OCI-LY3 (cell line): ENCODE data around the gene CHD6.

ENCODE experiments used
- H2AFZ ChIP-seq: fragments of 200-600, 300-600 bp; shearing (Covaris generic); 2 replicates; pipeline ENCODE4 v1.6.0; 2014; ENCODE audit warnings: antibody characterized with exemption, low read depth, low read length
- H3K27ac ChIP-seq: fragments of 200-600, 300-600 bp; sonication (generic); 2 replicates; pipeline ENCODE4 v1.5.1; 2014; ENCODE audit warnings: mild to moderate bottlenecking, low read length, moderate library complexity, mixed read lengths
- H3K27me3 ChIP-seq: fragments of 200-600, 300-600 bp; sonication (generic); 2 replicates; pipeline ENCODE4 v1.6.1; 2014; ENCODE audit warnings: low read depth, low read length, mixed read lengths
- H3K36me3 ChIP-seq: fragments of 200-600, 300-600 bp; sonication (generic); replicated peaks from 2 replicates; pipeline ENCODE3; 2014; ENCODE audit warnings: low read depth, low read length, mixed read lengths
- H3K4me1 ChIP-seq: fragments of 300-600, 200-600 bp; sonication (generic); 2 replicates; pipeline ENCODE4 v1.6.1; 2014; ENCODE audit warnings: low read length, mixed read lengths
- H3K4me2 ChIP-seq: fragments of 200-600, 300-600 bp; sonication (generic); 2 replicates; pipeline ENCODE4 v1.6.1; 2014; ENCODE audit warnings: low read length, mixed read lengths
- H3K4me3 ChIP-seq: fragments of 300-600, 200-600 bp; sonication (generic); 2 replicates; pipeline ENCODE4 v1.5.1; 2014; ENCODE audit warnings: antibody characterized with exemption, mild to moderate bottlenecking, low read length, moderate library complexity
- H3K79me2 ChIP-seq: fragments of 300-600, 200-600 bp; shearing (Covaris generic); 2 replicates; pipeline ENCODE4 v1.6.1; 2014; ENCODE audit warnings: mild to moderate bottlenecking, low read length, mixed read lengths
- H3K9ac ChIP-seq: fragments of 300-600, 200-600 bp; shearing (Covaris generic); 2 replicates; pipeline ENCODE4 v1.6.0; 2014; ENCODE audit warnings: mild to moderate bottlenecking, low read length, moderate library complexity
- H3K9me3 ChIP-seq: fragments of 200-600, 300-600 bp; shearing (Covaris generic); 2 replicates; pipeline ENCODE4 v1.6.1; 2014; ENCODE audit warnings: low read length, mixed read lengths; ENCODE audit not compliant: insufficient read depth
- H4K20me1 ChIP-seq: fragments of 200-600, 300-600 bp; sonication (generic); 2 replicates; pipeline ENCODE4 v1.6.1; 2016; ENCODE audit warnings: low read length, mixed read lengths; ENCODE audit not compliant: insufficient read depth
- EZH2phosphoT487 ChIP-seq: fragments of 200-600 bp; shearing (Covaris generic); IDR thresholded peaks from 2 replicates; pipeline ENCODE4 v1.6.1; 2018; ENCODE audit warnings: antibody characterized with exemption, mixed run types, low read depth
- TF ChIP-seq, protein P1 (sequence below): fragments of 200-600, 300-600 bp; sonication (generic); IDR thresholded peaks from 2 replicates; pipeline ENCODE4 v1.5.1; 2014; ENCODE audit warnings: antibody characterized with exemption, low read length, low read depth

The CHD6 gene

DNA sequence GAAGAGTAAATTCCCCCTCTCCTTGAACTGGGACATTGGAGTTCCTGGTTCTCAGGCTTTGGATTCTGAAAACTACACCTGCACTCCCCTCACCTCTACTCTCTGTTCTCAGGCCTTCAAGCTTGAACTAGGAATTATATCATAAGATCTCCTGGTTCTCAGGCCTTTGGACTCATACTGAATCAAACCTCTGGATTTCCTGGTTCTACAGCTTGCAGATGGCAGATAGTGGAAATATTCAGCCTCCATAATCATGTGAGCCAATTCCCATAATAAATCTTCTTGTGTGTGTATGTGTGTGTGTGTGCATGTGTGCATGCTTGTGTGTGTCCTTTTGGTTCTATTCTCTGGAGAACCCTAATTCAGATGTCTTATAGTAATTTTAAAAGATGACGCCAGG is 12.7 kb upstream of the CHD6 start:
- Histone ChIP-seq H3K9ac (no peak overlapping the region), H3K36me3 (peaks cover 7% of the 10 kb centered on the region), H2AFZ (no peak overlapping the region), H3K27ac (no peak overlapping the region), H4K20me1 (no peaks in the 10 kb centered on the region), H3K4me3 (no peak overlapping the region), H3K9me3 (peaks cover 6% of the 10 kb centered on the region; the same call in 1 of the 2 replicates), H3K4me1 (peaks cover 16% of the 10 kb centered on the region), H3K4me2 (no peak overlapping the region), H3K27me3 (peaks cover 7% of the 10 kb centered on the region), H3K79me2 (no peaks in the 10 kb centered on the region)
- TF ChIP-seq, protein P1, sequence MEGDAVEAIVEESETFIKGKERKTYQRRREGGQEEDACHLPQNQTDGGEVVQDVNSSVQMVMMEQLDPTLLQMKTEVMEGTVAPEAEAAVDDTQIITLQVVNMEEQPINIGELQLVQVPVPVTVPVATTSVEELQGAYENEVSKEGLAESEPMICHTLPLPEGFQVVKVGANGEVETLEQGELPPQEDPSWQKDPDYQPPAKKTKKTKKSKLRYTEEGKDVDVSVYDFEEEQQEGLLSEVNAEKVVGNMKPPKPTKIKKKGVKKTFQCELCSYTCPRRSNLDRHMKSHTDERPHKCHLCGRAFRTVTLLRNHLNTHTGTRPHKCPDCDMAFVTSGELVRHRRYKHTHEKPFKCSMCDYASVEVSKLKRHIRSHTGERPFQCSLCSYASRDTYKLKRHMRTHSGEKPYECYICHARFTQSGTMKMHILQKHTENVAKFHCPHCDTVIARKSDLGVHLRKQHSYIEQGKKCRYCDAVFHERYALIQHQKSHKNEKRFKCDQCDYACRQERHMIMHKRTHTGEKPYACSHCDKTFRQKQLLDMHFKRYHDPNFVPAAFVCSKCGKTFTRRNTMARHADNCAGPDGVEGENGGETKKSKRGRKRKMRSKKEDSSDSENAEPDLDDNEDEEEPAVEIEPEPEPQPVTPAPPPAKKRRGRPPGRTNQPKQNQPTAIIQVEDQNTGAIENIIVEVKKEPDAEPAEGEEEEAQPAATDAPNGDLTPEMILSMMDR = no peak
- TF ChIP-seq EZH2phosphoT487 = no peak

DNA sequence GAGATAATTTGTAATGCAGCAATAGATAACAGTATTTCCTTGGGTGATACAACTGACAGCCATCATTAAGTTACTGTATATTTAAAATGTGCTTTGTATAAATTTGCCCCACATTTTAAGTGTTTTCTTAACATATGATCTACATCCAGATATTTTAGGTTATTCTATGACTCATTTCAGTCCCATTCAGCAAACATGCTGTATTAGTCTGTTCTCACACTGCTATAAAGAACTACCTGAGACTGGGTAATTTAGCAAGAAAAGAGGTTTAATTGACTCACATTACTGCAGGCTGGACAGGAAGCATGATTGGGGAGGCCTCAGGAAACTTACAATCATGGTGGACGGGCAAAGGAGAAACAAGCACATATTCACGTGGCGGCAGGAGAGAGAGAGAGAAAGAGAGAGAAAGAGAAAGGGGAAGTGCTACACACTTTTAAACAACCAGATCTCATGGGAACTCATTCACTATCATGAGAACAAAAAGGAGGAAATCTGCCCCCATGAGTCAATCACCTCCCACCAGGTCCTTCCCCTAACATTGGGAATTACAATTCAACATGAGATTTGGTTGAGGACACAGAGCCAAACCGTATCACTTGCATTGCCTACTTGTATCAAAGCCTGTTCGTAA is 9.6 kb upstream of the CHD6 start:
- Histone ChIP-seq H3K9me3 (peaks cover 6% of the 10 kb centered on the region; the same call in 1 of the 2 replicates), H3K79me2 (no peaks in the 10 kb centered on the region), H3K27me3 (no peaks in the 10 kb centered on the region), H3K4me1 (peaks cover 11% of the 10 kb centered on the region), H3K4me3 (peak overlapping the region; percentile 11; the same call in 1 of the 2 replicates), H3K27ac (peak overlapping the region; percentile 3; the same call in 1 of the 2 replicates), H4K20me1 (no peaks in the 10 kb centered on the region), H2AFZ (peak overlapping the region; percentile 37; the same call in 1 of the 2 replicates), H3K9ac (no peak overlapping the region), H3K36me3 (peaks cover 7% of the 10 kb centered on the region), H3K4me2 (peak overlapping the region; percentile 13; the same call in 1 of the 2 replicates)
- TF ChIP-seq, protein P1 = no peak
- no peak for TF ChIP-seq EZH2phosphoT487

DNA sequence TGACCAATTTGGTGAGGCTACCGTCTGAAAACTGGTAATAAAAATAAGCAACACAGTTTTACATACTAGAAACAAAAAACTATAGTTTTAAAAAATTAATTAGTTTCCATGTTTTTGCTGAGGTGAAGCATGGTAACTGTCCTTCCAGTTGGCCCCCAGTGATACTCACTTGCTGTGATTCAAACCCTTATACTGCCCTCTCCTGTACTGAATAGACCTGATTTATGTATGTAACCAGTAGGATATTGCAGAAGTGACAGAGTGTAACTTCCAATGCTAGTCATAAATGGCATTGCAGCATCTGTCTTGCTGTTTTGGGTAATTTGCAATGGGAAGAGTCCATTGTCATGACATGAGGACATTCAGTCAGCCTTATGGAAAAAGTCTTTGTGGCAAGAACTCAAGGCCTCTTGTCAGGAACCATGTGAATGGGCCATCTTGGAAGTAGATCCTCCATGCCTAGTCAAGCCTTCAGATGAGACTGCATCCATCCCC is 8.9 kb upstream of the CHD6 start:
- Histone ChIP-seq H3K9ac (no peak overlapping the region), H3K27me3 (no peaks in the 10 kb centered on the region), H3K4me1 (peaks cover 17% of the 10 kb centered on the region), H4K20me1 (no peaks in the 10 kb centered on the region), H3K4me2 (no peak overlapping the region), H3K36me3 (peaks cover 7% of the 10 kb centered on the region), H3K9me3 (peaks cover 6% of the 10 kb centered on the region; the same call in 1 of the 2 replicates), H3K79me2 (no peaks in the 10 kb centered on the region), H3K27ac (no peak overlapping the region), H2AFZ (0 out of 2 replicates have a peak overlapping the region, but pooled peaks have one; percentile 37), H3K4me3 (no peak overlapping the region)
- TF ChIP-seq, protein P1 = peak; percentile 30; the same call in 1 of the 2 replicates
- no peak for TF ChIP-seq EZH2phosphoT487

DNA sequence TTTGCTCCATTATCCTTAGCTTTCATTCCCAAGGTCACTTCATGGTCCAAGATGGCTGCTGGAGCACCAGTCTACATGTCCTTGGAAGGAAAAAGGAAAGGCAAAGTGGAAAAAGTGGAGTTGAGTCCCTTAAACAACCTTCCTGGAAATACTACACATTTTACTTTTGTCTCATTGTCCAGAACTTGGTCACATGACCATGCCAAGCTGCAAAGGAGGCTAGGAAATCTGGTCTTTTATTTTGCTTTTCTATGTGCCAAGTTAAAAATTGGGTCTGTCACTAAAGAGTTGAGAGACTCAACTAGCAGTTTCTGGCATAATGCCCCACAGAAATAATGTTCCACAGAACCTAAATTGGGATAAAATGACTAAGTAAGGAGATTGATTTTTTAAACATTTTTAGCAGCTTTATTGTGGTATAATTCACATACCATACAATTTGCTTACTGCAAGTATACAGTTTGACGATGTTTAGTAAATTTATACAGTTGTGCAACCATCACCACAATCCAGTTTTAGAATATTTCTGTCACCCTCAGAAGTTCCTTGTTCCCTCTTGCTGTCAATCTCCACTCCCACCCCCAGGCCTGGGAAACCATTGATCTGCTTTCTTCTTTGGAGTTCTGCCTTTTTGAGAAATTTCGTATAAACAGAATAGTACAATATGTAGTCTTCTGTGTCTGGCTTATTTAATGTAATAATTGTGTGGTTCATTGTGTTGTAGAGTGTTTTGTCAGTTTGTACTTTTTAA is 5.6 kb upstream of the CHD6 start:
- peaks cover 42% of the 10 kb centered on the region for H3K4me1 ChIP-seq
- peaks cover 6% of the 10 kb centered on the region; the same call in 1 of the 2 replicates for H3K9me3 ChIP-seq
- no peak overlapping the region for H3K4me2 ChIP-seq
- no peaks in the 10 kb centered on the region for H3K27me3 ChIP-seq
- H4K20me1 ChIP-seq = no peaks in the 10 kb centered on the region
- H3K36me3 ChIP-seq = peaks cover 7% of the 10 kb centered on the region
- H3K27ac ChIP-seq = no peak overlapping the region
- no peak overlapping the region for H3K9ac ChIP-seq
- no peak for TF ChIP-seq EZH2phosphoT487
- TF ChIP-seq, protein P1 = no peak
- no peaks in the 10 kb centered on the region for H3K79me2 ChIP-seq
- H2AFZ ChIP-seq = no peak overlapping the region
- no peak overlapping the region for H3K4me3 ChIP-seq
